RWPE1 (cell line): ENCODE results near the gene GBF1.
A peak's percentile ranks its signal among the peaks of the same experiment; 100 is the strongest.

Source experiments
- CTCF ChIA-PET: fragments of 350-600 bp; sonication (Branson Sonifier 250); formaldehyde crosslinking; extraction: SDS; loops from one replicate; lab custom pipeline; 2021; lab: Yijun Ruan, JAX
- POLR2A ChIA-PET: fragments of 400-600 bp; formaldehyde crosslinking; extraction: SDS; loops from one replicate; lab custom pipeline; 2020; ENCODE audit warnings: antibody characterized with exemption; ENCODE audit not compliant: low non-redundant PET; lab: Yijun Ruan, JAX
- DNase-seq: peaks from one replicate; pipeline ENCODE4 v3.0.0; 2012; ENCODE audit warnings: low spot score
- H3K27ac ChIP-seq: fragments of 450-650 bp; 2 replicates; pipeline ENCODE4 v1.5.1; 2017
- CTCF ChIP-seq: fragments of 450-650 bp; conservative IDR thresholded peaks from 2 replicates; pipeline ENCODE4 v1.5.1; 2017; ENCODE audit warnings: low read depth, mild to moderate bottlenecking

The GBF1 gene

GRCh38 chr10:102314801-102315200, 69.5 kb downstream of the GBF1 start:
- ChIA-PET CTCF (no interaction called here), POLR2A (no interaction called here)
- DNase-seq = no peak
- H3K27ac ChIP-seq = no peak overlapping the region
- no peak for TF ChIP-seq CTCF

GRCh38 chr10:102316421-102316820, 71.1 kb downstream of the GBF1 start:
- H3K27ac ChIP-seq = no peak overlapping the region
- CTCF ChIA-PET = interaction anchor here (0.8 kb wide), 1 partner anchor 36 kb away, joined by 3 read pairs; no protein-coding TSS in a partner anchor

GRCh38 chr10:102322914-102323313, 77.6 kb downstream of the GBF1 start:
- ChIA-PET CTCF (interaction anchor here (0.9 to 1.9 kb wide), 3 partner anchors 29 to 93 kb away, joined by 3 to 4 read pairs (median 4); no protein-coding TSS in a partner anchor), POLR2A (no interaction called here)
- H3K27ac ChIP-seq = no peak overlapping the region
- no peak for DNase-seq
- no peak for TF ChIP-seq CTCF

More at GRCh38 chr10:102316421-102316820, 71.1 kb downstream of the GBF1 start:
- TF ChIP-seq CTCF = no peak
- DNase-seq = no peak
- POLR2A ChIA-PET = interaction anchor here (0.5 kb wide), 1 partner anchor 45 kb away, joined by 3 read pairs; no protein-coding TSS in a partner anchor

GRCh38 chr10:102324061-102324460, 78.7 kb downstream of the GBF1 start:
- POLR2A ChIA-PET = no interaction called here
- no peak overlapping the region for H3K27ac ChIP-seq
- TF ChIP-seq CTCF = no peak
- DNase-seq = peak; percentile 54
- CTCF ChIA-PET = interaction anchor here (1.9 kb wide), 1 partner anchor 94 kb away, joined by 4 read pairs; no protein-coding TSS in a partner anchor

GRCh38 chr10:102326031-102326430, 80.7 kb downstream of the GBF1 start:
- no peak for DNase-seq
- CTCF ChIA-PET = no interaction called here
- TF ChIP-seq CTCF = no peak
- H3K27ac ChIP-seq = no peak overlapping the region
- POLR2A ChIA-PET = no interaction called here

GRCh38 chr10:102327002-102327401, 81.7 kb downstream of the GBF1 start:
- DNase-seq = no peak
- POLR2A ChIA-PET = no interaction called here
- CTCF ChIA-PET = interaction anchor here (0.8 kb wide), 1 partner anchor 220 kb away, joined by 3 read pairs; no protein-coding TSS in a partner anchor
- H3K27ac ChIP-seq = no peak overlapping the region
- no peak for TF ChIP-seq CTCF
